ENCODE measurements around the gene VSTM4. TPM values are rescaled to one million over a fixed set of nuclear protein-coding genes. Genes with fewer than 3 reads are reported as not detected.

VSTM4 gene
- polyA plus RNA-seq, 1 experiment = 4.4 TPM

- CTCF ChIA-PET = interaction anchor here (1.1 kb wide), 1 partner anchor 17 kb away, joined by 6 read pairs; no protein-coding TSS in a partner anchor
- H3K27me3 ChIP-seq (ENCODE audit: control insufficient read depth, insufficient read depth, low read length) = peaks cover 2% of the 10 kb centered on the region; the same call in 1 of the 2 replicates
Observed at GRCh38 chr10:49144058-49144720, 28.9 kb upstream of the VSTM4 start.

DNA sequence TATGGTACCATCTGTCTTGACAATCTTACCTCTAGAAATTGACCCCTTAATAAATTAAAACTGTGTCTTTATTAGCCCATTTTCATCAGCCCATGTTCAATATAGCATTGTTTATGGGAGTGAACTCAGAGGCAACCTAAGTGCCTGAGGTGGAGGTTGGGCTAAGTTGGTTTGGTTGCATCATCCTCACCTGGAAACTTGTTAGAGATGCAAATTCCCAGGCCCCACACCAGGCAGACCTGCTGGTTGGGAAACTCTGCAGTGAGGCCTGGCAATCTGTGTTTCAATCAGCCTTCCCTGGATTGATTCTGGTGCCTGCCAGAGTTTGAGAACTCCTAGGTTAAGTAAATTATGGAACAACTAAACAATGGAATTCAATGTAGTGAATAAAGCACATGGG is 27.9 kb upstream of the VSTM4 start:
- POLR2A ChIA-PET = no interaction called here
- CTCF ChIA-PET = interaction anchor here (0.6 kb wide), 1 partner anchor 487 kb away, joined by 3 read pairs; no protein-coding TSS in a partner anchor

More at GRCh38 chr10:49144058-49144720, 28.9 kb upstream of the VSTM4 start:
- TF ChIP-seq, protein P1, sequence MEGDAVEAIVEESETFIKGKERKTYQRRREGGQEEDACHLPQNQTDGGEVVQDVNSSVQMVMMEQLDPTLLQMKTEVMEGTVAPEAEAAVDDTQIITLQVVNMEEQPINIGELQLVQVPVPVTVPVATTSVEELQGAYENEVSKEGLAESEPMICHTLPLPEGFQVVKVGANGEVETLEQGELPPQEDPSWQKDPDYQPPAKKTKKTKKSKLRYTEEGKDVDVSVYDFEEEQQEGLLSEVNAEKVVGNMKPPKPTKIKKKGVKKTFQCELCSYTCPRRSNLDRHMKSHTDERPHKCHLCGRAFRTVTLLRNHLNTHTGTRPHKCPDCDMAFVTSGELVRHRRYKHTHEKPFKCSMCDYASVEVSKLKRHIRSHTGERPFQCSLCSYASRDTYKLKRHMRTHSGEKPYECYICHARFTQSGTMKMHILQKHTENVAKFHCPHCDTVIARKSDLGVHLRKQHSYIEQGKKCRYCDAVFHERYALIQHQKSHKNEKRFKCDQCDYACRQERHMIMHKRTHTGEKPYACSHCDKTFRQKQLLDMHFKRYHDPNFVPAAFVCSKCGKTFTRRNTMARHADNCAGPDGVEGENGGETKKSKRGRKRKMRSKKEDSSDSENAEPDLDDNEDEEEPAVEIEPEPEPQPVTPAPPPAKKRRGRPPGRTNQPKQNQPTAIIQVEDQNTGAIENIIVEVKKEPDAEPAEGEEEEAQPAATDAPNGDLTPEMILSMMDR (IDR thresholded peaks at IDR 0.05; ENCODE audit: insufficient read depth, low read depth, low read length) = no peak
- Histone ChIP-seq H3K4me3 (ENCODE audit: low read depth, low read length) (no peak overlapping the region), H3K36me3 (ENCODE audit: control insufficient read depth, insufficient read depth, low read length) (no peaks in the 10 kb centered on the region)
- peak; percentile 49 for DNase-seq (ENCODE audit: low read depth)
- POLR2A ChIA-PET = no interaction called here

DNA sequence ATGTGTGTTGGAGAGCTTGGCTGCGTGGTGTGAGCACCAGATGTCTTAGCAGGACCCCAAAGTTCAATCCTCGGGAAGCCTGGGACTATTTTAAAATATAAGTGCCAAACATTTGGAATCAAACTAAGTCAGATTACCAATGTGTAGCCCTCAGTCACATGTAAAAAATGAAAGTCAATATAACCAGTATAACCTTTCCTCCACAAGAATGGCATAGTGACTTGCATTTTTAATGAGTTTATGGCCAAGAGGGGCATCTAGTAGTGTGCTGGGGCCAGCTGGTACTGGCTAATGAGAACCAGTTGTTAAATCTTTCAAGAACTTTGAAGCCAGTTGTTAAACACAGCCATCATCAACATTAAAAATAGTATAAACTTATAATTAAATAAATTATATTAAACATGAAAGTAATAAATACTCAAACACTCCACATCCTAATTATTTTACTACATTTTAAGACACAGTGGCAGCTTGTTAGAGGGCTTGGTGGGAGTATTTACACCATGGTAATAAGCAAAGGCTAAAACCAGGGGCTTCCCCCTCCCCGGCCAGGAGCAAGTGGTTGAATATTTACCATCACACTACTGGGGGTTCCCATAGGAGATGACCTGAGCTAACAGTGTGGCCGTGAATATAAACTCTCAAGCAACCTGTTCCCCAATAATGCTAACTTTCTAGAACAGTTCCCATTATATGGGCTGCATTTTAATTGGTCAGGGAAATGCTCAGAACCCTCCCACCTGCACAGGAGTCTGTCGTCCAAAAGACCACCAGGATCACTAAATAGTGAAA is 26.4 kb upstream of the VSTM4 start:
- H3K27me3 ChIP-seq (ENCODE audit: control insufficient read depth, insufficient read depth, low read length) = peaks cover 2% of the 10 kb centered on the region; the same call in 1 of the 2 replicates
- TF ChIP-seq, protein P1 (IDR thresholded peaks at IDR 0.05; ENCODE audit: insufficient read depth, low read depth, low read length) = no peak
- ChIA-PET CTCF (interaction anchor here (1.4 to 2.5 kb wide), 2 partner anchors 20 to 23 kb away, joined by 4 to 6 read pairs; no protein-coding TSS in a partner anchor), POLR2A (no interaction called here)
- no peaks in the 10 kb centered on the region for H3K36me3 ChIP-seq (ENCODE audit: control insufficient read depth, insufficient read depth, low read length)
- no peak for DNase-seq (ENCODE audit: low read depth)
- no peak overlapping the region for H3K4me3 ChIP-seq (ENCODE audit: low read depth, low read length)

More for the DNA sequence above, 27.9 kb upstream of the VSTM4 start:
- Histone ChIP-seq H3K4me3 (ENCODE audit: low read depth, low read length) (no peak overlapping the region), H3K27me3 (ENCODE audit: control insufficient read depth, insufficient read depth, low read length) (peaks cover 2% of the 10 kb centered on the region; the same call in 1 of the 2 replicates), H3K36me3 (ENCODE audit: control insufficient read depth, insufficient read depth, low read length) (no peaks in the 10 kb centered on the region)
- TF ChIP-seq, protein P1 (IDR thresholded peaks at IDR 0.05; ENCODE audit: insufficient read depth, low read depth, low read length) = no peak
- no peak for DNase-seq (ENCODE audit: low read depth)

DNA sequence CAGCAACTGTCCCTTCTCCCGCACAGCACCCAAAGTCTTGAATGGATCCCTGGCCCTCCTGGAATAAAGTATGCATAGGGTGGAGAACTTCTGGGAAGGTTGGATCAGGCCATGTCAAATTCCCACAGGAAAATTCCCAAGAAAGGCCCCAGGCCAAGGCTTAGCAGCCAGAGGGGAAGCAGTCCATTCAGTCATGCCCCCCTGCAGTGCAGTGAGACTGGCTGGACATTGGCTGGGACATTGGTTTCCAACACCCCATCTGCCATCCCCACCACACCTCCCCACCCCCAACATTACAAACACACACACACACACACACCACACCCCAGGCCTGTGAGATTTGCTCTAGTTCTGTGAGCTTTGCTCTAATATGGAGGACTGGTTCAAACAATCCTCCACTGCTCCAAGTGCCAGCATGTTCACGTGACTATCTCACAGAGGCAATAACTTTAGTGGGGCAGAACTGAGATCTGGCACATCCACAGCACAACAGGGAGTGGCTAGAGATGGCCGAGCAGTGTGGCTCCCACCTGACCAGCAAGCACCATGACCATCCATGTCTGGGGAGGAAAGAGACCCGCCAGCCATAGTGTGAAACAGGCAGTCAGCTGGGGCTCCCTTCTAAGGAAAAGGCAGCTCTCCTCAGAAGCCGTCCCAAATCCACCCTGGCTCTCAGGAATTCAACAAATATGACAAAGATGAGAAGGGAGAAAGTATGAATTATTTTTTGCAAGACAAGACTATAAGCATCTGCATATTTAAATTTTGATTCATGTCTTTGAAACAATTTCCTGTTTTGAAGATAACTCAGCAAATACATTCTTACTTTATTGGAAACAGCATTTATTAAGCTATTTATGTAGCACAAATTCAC is 25.2 kb upstream of the VSTM4 start:
- ChIA-PET POLR2A (no interaction called here), CTCF (interaction anchor here (1.4 to 2.5 kb wide), 2 partner anchors 21 to 24 kb away, joined by 4 to 6 read pairs; no protein-coding TSS in a partner anchor)
- no peaks in the 10 kb centered on the region; the same call in 1 of the 2 replicates for H3K27me3 ChIP-seq (ENCODE audit: control insufficient read depth, insufficient read depth, low read length)
- H3K4me3 ChIP-seq (ENCODE audit: low read depth, low read length) = no peak overlapping the region
- TF ChIP-seq, protein P1 (IDR thresholded peaks at IDR 0.05; ENCODE audit: insufficient read depth, low read depth, low read length) = no peak
- no peak for DNase-seq (ENCODE audit: low read depth)
- no peaks in the 10 kb centered on the region for H3K36me3 ChIP-seq (ENCODE audit: control insufficient read depth, insufficient read depth, low read length)
